HG02642 (cell line): ENCODE results near the gene DHX32.
"Not testable (repeated sequence)": the region's sequence is repeated elsewhere in the genome, so short reads cannot be mapped to it uniquely, and the experiment has no call there.

Experiments used
- ATAC-seq: cut with Tn5 transposase; IDR thresholded peaks from one replicate; pipeline ENCODE4 v1.9.1; 2021; ENCODE audit warnings: mild to moderate bottlenecking; ENCODE audit not compliant: unreplicated experiment, poor library complexity

DHX32 gene, protein sequence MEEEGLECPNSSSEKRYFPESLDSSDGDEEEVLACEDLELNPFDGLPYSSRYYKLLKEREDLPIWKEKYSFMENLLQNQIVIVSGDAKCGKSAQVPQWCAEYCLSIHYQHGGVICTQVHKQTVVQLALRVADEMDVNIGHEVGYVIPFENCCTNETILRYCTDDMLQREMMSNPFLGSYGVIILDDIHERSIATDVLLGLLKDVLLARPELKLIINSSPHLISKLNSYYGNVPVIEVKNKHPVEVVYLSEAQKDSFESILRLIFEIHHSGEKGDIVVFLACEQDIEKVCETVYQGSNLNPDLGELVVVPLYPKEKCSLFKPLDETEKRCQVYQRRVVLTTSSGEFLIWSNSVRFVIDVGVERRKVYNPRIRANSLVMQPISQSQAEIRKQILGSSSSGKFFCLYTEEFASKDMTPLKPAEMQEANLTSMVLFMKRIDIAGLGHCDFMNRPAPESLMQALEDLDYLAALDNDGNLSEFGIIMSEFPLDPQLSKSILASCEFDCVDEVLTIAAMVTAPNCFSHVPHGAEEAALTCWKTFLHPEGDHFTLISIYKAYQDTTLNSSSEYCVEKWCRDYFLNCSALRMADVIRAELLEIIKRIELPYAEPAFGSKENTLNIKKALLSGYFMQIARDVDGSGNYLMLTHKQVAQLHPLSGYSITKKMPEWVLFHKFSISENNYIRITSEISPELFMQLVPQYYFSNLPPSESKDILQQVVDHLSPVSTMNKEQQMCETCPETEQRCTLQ

DNA sequence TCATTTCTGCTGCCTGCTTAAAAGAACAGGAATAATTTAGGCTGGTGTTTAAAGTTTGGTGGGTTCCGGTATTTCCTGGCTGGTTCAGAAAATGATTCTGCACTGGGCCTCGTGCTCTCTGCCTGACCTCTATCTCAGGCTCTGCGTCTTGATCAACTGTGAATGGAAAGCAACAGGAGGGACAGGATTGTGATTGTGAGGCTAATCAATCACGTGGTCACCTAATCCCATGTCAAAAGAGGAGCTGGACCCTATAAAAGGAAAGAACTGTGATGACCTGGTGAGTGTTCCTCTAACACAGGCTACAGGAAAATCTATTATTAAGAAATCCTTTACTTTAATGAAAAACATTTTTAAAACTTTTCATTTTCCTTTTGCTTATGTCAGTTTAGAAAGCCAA is at the start of gene DHX32:
DHX32 (minus strand) TSS at position 101 of the 400 bp plus-strand sequence. CDS start 468 bp downstream, outside the sequence.
- no peak for ATAC-seq

DNA sequence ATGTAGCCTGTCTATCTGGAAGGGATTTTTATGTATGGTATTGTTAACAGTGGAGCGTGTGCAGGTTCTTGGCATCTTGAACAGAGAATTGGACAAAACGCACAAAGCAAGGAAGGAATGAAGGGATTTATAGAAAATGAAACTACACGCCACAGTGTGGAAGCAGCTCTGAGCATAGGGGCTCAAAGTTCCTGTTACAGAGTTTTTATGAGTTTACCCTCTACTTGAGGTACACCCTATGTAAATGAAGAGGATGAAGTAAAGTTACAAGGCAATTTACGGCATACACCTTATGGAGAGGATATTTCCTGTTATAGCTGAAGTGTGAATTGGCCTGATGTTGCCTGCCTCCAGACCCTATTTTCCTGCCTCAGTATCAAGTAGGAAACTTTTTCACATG is 48.5 kb upstream of the DHX32 start:
- no peak for ATAC-seq

DNA sequence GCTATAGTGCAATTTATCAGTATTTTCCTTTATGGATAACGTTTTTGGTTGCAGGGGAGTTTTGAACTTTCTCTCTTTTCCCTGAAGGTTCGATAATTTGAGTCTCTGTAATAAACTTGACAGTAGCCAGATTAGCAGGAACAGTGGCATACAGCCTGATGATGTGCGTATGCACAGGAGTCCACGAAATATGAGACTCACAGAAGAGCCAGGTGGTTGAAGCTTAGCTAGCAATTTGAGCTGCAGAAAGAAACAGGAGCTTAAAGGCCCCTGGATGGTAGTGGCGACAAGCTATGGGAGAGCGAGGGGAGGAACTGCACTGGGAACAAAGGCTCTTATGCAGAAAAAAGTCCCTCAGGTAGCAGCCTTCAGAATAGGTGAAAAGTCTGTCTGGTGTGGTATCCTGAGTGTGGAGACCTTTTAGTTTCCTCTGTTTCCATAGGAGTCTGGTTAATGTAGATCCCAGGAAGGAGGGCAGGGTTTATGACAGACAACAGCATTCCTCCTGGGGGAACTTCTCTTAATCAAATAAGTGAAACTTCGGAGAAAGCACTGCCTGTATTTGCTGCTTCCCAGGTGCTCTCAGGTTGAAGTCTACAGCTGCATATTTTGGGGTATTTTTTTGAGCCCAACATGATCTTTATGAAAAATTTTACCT is 48.0 kb upstream of the DHX32 start:
- ATAC-seq: no peak

DNA sequence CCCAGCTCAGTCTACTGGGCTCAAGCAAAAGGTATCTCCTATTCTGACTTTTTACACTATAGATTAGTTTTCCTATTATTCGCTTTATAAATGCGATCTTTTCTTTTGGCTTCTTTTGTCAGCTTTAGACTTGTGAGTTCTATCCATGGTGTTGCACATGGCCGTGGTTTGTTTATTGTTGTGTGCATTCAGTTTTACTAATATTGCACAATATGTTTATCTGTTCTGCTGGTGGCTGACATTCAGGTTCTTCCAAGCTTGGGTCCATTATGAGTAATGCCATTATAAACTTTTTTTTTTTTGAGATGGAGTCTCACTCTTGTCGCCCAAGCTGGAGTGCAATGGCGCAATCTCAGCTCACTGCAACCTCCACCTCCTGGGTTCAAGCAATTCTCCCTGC is 46.2 kb upstream of the DHX32 start:
- not testable (repeated sequence) for ATAC-seq

DNA sequence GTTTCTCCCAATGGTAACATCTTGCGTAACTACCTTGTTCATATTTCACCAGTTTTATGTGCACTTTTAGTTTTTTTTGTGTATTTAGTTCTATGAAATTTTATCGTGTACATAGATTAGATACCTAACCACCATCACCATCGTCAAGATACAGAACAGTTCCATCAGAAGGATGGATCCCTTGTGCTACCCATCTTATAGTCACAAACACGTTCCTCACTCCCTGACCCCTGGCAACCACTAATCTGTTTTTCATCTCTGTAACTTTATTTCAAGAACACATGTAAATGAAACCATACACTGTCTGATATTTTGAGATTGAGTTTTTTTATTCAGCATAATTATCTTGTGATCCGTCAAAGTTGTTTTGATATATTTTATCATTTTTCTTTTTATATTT is 45.2 kb upstream of the DHX32 start:
- no peak for ATAC-seq

DNA sequence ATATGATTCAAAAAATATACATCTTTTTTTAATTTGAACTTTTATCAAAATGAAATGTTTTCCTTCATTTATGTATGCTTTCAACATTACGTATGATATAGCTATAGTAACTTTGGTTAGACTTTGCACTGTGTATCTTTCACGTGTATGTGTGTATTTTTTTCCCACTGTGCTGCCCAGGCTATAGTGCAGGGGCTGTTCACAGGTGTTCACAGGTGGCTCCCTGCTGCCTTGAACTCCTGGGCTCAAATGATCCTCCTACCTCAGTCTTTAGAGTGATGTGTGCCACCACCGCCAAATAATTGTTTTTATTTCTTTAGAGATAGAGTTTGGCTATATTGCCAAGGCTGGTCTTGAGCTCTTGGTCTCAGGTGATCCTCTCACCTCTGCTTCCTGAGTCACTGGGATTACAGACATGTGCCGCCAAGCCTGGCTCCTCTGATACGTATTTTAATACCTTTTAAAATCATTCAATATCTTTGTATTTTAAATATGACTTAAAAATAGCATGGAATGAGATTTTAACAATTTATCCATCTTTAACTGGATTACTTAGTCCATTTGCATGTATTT is 44.3 kb upstream of the DHX32 start:
- ATAC-seq: no peak

DNA sequence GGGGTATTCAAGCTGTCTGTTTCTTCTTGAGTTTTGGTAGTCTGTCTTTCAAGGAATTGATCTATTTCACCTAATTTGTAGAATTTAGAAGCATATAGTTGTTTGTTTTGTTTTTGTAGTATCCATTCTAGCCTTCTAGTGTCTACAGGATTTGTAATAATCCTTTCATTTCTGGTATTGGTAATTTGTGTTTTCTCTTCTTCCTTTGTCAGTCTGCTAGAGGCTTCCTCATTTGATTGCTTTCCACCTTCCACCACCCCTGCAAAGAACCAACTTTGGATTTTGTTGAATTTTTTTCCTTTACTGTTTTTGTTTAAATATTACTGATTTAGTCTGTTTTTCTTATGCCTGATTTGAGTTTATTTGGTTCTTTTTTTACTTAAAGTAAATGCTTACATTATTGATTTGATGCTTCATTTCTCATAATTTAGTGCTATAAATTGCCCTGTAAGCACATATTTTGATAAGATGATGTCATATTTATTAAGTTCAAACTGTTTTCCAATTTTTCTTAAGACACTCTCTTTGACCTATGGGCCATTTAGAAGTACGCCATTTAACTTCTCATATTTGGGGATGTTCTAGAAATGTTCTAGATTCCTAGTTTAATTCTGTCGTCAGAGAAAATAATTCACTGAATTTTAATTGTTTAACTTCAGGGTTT is 40.7 kb upstream of the DHX32 start:
- not testable (repeated sequence) for ATAC-seq

DNA sequence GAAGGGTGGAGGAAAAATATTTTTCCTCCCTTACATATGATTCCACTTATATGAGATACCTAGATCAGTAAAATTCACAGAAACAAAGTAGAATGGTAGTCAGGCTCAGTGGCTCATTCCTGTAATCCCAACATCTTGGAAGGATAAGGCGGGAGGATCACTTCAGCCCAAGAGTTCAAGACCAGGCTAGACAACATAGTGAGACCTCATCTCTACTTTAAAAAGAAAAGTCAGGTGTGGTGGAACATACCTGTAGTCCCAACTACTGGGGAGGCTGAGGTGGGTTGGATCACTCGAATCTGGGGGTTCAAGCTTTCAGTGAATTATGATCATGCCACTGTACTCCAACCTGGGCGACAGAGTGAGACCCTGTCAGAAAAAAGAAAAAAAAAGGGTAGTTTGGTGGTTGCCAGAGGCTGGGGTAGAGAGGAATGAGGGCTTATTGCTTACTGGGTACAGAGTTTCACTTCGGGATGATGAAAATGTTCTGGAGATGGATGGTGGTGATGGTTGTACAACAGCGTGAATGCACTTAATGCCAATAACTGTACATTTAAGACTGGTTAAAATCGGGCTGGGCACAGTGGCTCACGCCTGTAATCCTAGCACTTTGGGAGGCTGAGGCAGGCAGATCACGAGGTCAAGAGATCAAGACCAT is 36.7 kb upstream of the DHX32 start:
- not testable (repeated sequence) for ATAC-seq

DNA sequence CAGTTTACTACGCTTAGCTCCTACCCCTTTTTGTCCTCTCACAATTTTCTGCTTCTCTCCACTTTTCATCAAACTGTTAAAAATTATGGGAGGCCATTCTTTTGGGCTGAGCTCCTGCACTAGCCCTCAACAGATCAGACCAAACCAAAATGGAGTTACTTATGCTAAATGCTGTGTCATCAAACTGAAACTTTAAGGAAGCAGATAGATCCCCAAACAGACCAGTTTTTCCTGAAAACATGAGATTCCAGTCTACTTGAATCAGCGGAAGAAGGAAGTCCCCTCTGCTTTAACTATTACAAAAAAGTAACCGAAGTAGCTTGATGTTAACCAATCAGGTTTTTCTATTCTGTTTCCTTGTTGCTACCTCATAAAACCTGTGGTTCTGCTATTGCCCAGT is 35.9 kb upstream of the DHX32 start:
- no peak for ATAC-seq

DNA sequence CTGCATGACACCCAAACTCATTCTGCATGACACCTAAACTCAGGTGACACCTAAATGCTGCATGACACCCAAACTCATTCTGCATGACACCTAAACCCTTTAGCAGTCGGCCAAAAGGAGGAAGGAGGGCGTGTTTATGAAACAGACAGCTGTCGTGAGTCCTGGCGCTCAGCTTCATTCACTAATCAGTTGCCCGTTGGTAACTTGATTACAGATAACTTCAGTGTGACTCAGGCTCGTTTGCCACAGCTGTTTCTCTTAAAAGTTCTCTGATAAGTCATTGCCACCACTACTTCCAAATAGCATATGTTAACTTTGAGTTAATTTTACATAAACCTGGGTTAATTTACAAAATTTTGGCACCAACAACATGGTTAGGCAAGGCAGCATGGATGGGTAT is 32.2 kb upstream of the DHX32 start:
- ATAC-seq: not testable (repeated sequence)

DNA sequence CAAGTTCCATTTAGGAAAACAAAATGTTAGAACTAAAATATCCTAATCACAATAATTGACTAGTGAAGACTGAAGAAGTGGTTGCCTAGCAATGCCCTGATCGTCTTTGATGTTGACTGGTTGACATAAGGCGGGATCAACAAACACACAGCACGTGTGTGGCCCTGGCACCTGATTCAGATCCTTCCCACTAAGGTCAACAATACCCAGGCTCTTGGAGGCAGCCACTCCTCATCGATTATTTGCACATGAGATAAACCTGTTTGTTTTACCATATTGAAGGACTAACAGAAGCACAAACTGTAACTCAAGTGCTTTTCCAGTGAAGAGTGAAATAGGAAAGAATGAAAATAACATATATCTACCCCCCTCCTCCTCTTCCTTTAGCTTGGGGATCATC is 30.9 kb upstream of the DHX32 start:
- ATAC-seq: no peak

DNA sequence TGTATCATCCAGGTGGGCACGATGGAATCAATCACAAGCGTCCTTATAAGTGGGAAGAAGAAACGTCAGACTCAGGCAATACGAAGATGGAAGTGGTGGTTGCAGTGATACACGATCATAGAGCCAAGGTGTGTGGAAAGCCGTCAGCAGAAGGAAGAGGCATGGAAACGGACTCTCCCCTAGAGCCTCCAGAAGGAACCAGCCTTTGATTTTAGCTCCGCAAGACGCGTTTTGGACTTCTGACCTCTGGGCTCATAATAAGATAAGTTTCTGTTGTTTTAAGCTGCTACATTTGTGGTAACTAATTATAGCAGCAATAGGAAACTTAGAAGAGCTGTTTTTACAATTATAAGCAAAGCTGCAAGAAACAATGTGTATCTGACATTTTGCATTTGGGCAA is 30.1 kb upstream of the DHX32 start:
- no peak for ATAC-seq

DNA sequence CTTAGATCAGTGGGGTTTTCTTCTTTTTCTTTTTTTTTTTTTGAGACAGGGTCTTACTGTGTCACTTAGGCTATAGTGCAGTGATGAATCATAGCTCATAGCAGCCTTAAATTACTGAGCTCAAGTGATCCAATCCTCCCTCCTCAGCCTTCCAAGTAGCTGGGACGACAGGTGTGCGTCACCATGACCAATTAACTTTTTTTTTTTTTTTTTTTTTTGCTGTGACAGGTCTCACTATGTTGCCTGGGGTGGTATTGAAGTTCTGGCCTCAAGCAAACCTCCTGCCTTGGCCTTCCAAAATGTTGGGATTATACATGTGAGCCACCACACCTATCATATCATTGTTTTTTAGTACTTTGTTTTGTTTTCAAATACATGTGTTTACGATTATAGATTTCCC is 28.4 kb upstream of the DHX32 start:
- not testable (repeated sequence) for ATAC-seq

DNA sequence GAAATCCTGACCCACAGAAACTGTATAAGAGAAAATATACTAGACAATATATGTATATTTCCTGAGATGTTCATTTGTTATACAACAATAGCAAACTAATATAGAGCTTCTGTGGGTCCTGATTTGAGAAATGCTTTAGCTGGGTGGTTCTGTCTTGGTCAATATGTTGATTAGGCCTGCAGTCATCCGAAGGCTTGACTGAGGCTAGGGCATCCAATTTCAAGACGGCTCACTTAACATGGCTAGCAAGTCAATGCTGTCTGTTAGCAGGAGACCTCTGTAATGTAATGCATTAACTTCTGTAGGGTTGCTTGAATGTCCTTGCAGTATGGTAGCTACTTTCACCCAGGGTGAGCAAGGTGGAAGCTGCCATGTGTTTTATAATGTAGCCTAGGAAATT is 27.7 kb upstream of the DHX32 start:
- not testable (repeated sequence) for ATAC-seq

DNA sequence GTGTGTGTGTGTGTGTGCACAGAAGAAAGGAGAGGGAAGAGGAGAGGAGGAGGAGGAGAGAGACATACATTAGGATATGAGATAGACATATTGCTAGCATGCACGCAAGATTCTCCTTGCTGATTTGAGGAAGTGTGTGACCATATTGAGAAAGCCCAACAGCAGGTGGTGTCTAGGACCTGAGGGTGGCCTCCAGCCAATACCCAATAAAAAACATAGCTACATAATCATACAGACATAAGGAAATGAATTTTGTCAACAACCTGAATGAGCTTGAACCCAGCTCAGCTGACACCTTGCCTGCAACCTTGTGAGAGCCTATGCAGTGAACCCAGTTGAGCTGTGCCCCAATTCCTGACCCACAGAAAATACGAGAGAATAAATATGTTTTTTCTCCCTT is 26.5 kb upstream of the DHX32 start:
- not testable (repeated sequence) for ATAC-seq

DNA sequence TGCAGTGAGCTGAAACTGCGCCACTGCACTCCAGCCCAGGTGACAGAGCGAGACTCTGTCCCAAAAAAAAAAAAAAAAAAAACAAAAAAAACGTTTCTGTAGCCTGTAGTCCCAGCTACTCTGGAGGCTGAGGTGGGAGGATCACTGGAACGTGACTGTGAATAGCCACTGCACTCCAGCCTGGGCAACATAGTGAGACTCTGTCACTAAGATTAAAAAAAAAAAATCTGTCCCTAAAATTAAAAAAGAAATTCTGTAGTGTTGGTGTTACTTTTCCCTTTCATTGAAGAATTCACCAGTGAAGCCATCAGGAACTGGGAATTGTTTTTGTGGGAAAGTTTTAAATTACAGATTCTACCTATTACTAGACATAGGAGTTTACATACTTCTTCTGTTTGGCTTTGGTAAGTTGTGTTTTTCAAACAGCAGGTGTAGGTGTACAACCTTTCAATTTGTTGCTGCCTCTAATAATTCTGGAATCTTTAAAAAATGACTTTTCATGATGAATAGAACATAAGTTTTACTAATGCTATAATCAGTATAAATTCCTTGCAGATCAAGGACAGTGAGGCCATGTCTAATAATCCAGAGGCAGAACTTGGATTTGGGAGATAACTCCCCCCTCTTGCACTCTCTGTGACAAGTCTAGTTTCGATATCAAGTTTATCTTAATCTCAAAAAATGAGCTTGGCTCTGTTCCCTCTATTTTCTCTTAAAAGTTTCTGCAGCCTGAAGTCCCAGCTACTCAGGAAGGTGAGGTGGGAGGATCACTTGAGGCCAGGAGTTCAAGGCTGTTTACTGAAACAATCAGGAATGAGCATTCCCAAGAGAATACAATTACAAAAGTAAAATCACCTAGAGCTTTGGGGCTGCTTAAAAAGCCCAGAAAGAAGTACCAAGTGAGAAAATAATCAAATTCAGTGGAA is 24.2 kb upstream of the DHX32 start:
- ATAC-seq: not testable (repeated sequence)

DNA sequence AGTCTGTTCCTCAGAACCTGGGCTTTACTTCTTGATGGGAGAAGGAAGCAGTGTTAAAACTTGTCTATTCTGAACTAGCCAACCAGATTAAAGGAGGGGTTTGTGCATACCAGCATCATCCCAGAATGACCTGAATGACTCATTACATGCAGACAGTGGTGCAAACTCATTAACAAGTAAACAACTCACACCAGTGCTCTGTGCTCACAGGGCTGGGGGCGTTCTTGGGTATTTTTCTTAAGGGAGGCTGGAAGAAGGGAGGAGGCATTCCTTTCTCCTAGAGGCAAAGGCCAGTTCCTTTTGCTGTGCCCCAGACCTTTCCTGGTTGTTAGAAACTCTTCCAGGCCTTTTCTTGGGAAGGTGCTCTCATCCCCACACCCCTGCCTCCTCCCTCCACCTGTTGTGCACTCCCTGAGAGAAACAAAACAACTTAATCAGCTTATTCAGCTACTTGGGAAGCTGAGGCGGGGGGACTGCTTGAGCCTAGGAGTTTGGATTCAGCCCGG is 22.1 kb upstream of the DHX32 start:
- not testable (repeated sequence) for ATAC-seq

DNA sequence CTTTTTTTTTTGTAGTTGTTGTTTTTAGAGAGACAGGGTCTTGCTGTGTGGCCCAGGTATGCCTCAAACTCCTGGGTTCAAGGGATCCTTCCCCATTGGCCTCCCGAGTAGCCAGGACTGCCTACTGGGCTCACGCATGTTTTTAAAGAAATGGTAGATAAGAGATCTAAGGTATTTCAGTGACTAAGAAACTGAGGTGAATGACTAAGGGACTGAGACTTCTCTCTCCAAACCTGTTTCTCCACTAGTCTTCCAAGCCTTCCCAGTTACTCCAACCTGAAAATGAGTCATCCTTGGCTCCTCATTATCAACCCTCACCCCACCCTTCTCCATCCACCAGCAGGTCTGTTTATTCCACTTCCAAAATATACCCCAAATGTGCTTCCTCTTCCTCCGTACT is 19.9 kb upstream of the DHX32 start:
- not testable (repeated sequence) for ATAC-seq
